Measurements from ENCODE around the gene GPRC5B.

GPRC5B gene

DNA sequence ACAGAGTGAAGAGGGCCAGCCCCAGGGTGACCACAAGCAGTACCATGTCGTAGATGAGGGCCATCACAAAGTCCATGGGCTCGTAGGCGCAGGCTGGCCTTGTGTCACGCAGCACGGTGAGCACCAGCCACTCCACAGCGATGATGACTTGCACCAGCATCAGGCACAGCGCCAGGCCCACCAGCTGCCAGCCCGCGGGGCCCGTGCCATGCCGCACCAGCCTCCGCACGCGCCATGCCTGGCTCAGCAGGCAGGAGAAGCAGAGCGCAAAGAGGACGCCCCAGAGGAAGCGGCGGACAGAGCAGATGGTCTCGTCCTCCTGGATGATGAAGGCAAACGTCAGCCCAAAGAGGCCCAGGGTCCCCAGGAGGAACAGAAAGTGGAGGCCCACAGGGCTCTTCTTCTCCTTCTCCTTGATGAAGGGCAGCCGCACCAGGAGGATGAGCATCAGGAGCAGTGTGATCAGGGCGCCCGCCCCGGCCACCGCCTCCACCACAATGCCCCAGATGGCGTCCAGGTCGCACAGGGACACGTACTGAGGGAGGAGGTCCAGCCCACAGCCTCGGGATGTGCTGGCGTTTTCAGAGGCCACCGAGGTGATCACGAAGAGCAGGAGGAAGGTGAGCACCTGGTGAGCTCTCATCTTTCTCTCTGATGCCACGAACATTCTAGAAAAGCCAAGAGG is 12.3 kb downstream of the GPRC5B start:
- DNase-seq (ENCODE audit: low read depth in 1 of 2, low spot score in 1 of 2), result no peak

DNA sequence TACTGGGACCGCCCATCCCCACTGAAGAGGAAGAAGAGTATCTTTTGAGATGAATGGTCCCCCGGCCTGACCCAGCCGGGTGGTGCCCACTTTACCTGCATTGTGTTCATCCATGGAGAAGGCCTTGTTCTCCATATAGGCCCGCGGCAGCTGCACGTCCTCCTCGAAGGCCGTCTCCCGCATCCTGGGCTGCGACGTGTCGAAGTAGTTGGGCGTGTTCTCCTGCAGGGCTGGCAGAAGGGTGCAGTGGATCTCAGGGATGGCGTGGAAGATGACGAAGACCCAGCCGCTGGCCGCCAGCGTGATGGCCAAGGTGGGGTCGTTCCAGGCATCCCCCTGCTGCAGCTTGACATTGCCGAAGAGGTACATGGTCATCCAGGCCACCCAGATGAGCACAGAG is 12.9 kb downstream of the GPRC5B start:
- no peak for DNase-seq (ENCODE audit: low read depth in 1 of 2, low spot score in 1 of 2)

GRCh38 chr16:19868421-19868820 is 16.2 kb downstream of the GPRC5B start:
- DNase-seq (ENCODE audit: low read depth in 1 of 2, low spot score in 1 of 2), result no peak

DNA sequence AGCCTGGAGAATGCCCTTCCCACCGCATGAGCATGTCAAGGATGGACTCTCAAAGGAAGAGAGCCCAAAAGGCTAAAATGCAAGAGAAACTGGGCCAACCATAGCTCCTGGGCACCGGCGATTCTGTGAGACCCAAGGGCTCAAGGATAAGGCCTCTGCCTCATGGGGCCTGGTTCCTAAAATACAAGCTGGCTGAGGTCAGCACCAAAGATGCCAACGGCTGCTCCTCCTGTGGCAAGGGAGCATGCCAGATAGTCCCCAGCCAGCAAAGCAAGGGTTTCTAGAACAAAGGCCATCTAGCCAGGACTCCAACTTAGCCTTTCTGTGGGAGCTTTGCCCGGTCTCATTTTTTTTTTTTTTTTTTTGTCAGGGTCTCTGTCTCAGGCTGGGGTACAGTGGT is 20.1 kb downstream of the GPRC5B start:
- DNase-seq (ENCODE audit: low read depth in 1 of 2, low spot score in 1 of 2), result no peak

DNA sequence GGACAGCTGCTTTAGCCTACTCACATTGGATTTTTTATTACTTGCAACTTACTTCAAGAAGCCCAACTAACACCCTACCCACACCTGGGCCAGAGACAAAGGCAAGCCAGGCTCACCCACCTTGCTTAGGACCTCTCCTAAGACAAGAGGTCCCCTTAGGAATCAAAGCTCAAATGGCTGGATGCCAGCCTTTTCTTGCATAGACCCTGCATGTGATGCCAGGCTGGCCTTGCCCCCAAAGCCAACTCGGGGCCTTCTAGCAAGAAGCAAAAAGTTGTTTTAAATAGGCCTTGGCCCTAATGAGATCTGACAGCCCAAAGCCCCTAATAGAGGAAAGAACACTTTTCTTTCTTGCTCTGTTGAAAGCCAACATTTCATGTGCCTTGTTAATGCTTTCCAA is 20.7 kb downstream of the GPRC5B start:
- no peak for DNase-seq (ENCODE audit: low read depth in 1 of 2, low spot score in 1 of 2)

- no peak for DNase-seq (ENCODE audit: low read depth in 1 of 2, low spot score in 1 of 2)
Observed at GRCh38 chr16:19861811-19862327, 22.8 kb downstream of the GPRC5B start.

DNA sequence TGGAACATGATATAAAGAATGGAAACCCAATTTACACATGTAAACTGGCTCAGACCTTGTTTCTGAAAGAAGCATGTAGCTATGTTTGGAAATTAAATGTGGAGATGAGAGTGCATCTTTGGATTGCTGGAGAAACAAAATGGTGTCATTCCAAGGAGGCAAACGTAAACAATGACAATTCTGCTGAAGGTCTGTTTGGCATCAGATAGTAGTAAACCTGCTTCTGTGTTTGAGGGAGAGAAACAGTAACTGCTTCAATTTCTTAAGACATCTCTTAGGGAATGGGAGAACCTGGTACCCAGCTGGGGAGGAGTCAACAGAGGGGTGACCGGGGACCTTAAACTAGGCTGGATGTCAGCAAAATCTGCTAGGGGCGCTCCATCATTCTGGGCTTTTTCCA is 23.5 kb downstream of the GPRC5B start:
- DNase-seq (ENCODE audit: low read depth in 1 of 2, low spot score in 1 of 2), result no peak

GRCh38 chr16:19860166-19861041 is 24.2 kb downstream of the GPRC5B start:
- DNase-seq (ENCODE audit: low read depth in 1 of 2, low spot score in 1 of 2), result no peak

- DNase-seq (ENCODE audit: low read depth in 1 of 2, low spot score in 1 of 2), result no peak
Observed at GRCh38 chr16:19859603-19860002, 25.0 kb downstream of the GPRC5B start.

GRCh38 chr16:19859166-19859565 is 25.5 kb downstream of the GPRC5B start:
- DNase-seq (ENCODE audit: low read depth in 1 of 2, low spot score in 1 of 2), result no peak

DNA sequence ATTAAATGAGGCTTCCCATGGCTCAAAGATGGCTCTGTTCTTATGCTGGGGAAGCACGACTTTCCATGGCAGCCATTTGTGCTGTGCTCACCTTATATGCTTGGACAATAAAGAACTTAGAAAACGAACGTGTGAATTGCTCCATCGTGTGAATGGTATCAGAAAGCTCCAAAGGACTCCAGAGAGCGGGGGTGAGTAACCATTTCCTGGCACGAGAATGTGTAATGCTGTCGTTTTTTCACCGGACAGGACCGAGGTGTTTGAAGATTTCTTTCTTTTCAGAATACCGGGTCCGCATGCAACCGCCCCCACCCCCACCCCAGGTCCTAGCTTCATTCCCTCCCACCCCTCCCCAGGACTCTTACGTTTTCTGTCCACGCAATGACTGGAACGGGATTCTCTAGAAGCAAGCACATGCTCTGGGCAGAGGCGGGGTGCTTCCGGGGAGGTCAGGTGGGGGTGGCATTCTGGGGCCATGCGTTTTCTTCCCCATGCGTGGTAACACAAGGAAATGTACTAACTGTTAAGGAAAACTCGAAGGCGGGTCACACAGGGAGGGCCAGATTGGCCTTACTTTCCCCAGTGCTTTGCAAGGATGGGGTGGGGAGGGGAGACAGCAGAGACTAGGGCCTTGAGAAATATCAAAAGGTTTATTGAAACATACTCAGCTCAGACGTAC is 26.2 kb downstream of the GPRC5B start:
- no peak for DNase-seq (ENCODE audit: low read depth in 1 of 2, low spot score in 1 of 2)

- DNase-seq (ENCODE audit: low read depth in 1 of 2, low spot score in 1 of 2), result no peak
Observed at GRCh38 chr16:19857593-19858339, 26.9 kb downstream of the GPRC5B start.

GRCh38 chr16:19856120-19856519 is 28.5 kb downstream of the GPRC5B start:
- DNase-seq (ENCODE audit: low read depth in 1 of 2, low spot score in 1 of 2), result no peak

DNA sequence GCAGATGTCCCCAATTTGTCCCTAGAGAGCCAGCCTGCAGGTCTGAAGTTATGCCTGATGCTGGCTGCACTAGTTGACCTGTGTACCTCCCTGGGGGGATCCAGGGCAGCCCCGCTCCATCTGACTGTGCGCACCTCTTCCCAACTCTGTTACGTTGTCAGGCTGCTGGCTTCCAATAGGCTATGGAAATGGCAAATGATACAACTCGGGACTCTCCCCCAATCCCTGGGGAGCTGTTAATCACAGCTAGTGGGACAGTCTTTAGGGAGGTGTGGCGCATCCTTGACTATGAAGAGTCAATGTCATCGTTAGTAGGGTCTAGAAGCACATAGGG is 30.1 kb downstream of the GPRC5B start:
- no peak for DNase-seq (ENCODE audit: low read depth in 1 of 2, low spot score in 1 of 2)

DNA sequence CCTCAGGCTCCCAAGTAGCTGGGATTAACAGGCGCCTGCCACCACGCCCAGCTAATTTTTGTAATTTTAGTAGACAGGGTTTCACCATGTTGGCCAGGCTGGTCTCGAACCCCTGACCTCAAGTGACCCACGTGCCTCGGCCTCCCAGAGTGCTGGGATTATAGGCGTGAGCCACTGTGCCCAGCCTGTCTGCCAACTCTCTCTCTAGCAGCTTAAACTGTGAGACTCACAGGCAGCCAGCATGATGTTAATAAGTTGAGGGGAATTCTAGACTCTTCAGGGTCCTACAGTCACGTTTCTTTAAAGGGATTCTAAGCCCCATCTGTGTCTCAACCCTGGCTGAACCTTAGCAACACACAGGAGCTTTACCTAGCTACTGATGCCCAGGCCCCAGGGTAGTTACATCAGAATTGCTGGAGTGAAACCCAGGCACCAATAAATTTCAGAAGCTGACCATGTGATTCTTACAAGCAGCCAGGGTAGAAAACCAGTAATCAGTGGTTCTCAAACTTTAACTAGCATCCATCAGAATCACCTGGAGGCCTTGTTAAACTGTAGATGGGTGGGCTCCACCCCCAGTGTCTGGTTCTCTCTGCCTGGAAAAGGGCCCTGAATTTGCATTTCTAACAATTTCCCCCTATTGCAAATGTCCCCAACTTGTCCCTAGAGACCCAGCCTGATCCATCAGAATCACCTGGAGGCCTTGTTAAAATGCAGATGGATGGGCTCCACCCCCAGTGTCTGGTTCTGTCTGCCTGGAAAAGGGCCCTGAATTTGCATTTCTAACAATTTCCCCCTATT is 30.7 kb downstream of the GPRC5B start:
- no peak for DNase-seq (ENCODE audit: low read depth in 1 of 2, low spot score in 1 of 2)

- DNase-seq (ENCODE audit: low read depth in 1 of 2, low spot score in 1 of 2), result no peak
Observed at GRCh38 chr16:19853132-19853741, 31.4 kb downstream of the GPRC5B start.

DNA sequence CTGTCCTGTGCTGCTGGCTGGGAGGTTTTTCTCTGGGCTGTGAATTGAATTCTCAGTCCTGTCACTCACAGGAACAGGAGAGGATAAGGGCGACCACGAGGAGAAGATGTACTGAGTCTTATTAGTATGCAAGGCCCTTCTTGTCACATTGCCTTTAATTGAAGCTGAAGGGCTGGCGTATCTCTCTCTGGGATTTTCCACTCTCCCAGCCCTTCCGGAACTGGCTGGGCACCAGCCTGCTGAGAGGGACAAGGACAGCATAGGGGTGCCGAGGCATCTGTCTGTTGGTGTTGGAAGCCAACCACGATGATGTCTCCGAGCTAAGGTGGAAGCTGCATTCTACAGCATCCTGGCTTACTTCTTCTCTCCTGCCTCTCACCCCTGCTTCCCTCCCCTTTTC is 33.2 kb downstream of the GPRC5B start:
- no peak for DNase-seq (ENCODE audit: low read depth in 1 of 2, low spot score in 1 of 2)

GRCh38 chr16:19850131-19850817 is 34.4 kb downstream of the GPRC5B start:
- DNase-seq (ENCODE audit: low read depth in 1 of 2, low spot score in 1 of 2), result no peak

DNA sequence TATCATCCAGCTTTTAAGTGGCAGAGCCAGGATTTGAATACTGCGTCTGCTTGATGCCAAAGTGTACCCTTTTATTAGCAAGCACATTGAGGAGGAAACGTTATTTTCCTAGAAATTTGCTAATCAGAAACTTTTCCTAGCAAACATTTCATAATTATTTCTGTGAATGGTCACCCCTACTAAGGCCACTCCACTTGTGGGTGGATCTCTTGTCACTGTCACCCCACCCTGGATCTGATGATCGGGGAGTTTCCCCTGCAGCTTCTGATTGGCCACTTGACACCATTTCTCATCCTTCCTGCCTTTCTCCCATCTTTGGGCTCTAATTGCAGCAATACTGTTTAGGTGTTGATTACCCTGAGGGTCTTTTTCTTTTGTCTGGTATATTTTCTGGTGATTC is 35.9 kb downstream of the GPRC5B start:
- no peak for DNase-seq (ENCODE audit: low read depth in 1 of 2, low spot score in 1 of 2)
